WI38 (cell line): ENCODE measurements around the gene PPARA.

Experiments
- H3K4me3 ChIP-seq: 2 replicates; pipeline ENCODE4 v1.5.1; 2011; ENCODE audit warnings: low read depth, mild to moderate bottlenecking, control low read depth, low read length
- CTCF ChIP-seq: IDR thresholded peaks from 2 replicates; pipeline ENCODE4 v1.5.1; 2012; ENCODE audit warnings: low read depth, mild to moderate bottlenecking, control low read depth, low read length

PPARA gene

GRCh38 chr22:46145361-46145851 is 4.9 kb upstream of the PPARA start:
- TF ChIP-seq CTCF: no peak
- H3K4me3 ChIP-seq: no peak overlapping the region

- no peak overlapping the region for H3K4me3 ChIP-seq
- TF ChIP-seq CTCF: no peak
These were observed 4.4 kb upstream of the PPARA start for GRCh38 chr22:46145896-46146295.

GRCh38 chr22:46146329-46146728 is 4.0 kb upstream of the PPARA start:
- TF ChIP-seq CTCF: no peak
- no peak overlapping the region for H3K4me3 ChIP-seq

- H3K4me3 ChIP-seq: no peak overlapping the region
- TF ChIP-seq CTCF: no peak
These were observed 3.3 kb upstream of the PPARA start for GRCh38 chr22:46147061-46147460.

GRCh38 chr22:46147471-46148267 is 2.7 kb upstream of the PPARA start:
- no peak overlapping the region for H3K4me3 ChIP-seq
- TF ChIP-seq CTCF: no peak

GRCh38 chr22:46148336-46148735 is 2.0 kb upstream of the PPARA start:
- no peak for TF ChIP-seq CTCF
- no peak overlapping the region for H3K4me3 ChIP-seq

GRCh38 chr22:46148816-46149511 is 1.4 kb upstream of the PPARA start:
- peak overlapping the region; percentile 71 for H3K4me3 ChIP-seq
- TF ChIP-seq CTCF: no peak
